Panc1 (cell line): ENCODE measurements around the gene RRAS2.

Experiments used
- POLR2AphosphoS5 ChIP-seq: IDR thresholded peaks from 2 replicates; pipeline ENCODE4 v1.6.1; 2012; ENCODE audit warnings: mild to moderate bottlenecking, low read depth, low read length, moderate library complexity
- TF ChIP-seq, protein P1 (sequence below): fragments of 450-650 bp; IDR thresholded peaks from 2 replicates; pipeline ENCODE4 v1.5.1; 2017; ENCODE audit warnings: mild to moderate bottlenecking
- TF ChIP-seq, protein P2 (sequence below), 2 experiments: IDR thresholded peaks; 2 replicates each; pipeline ENCODE4 v1.6.1; 2011 to 2012; ENCODE audit warnings: low read depth in 2 of 2, control low read depth in 1 of 2, low read length in 1 of 2, mild to moderate bottlenecking in 1 of 2, moderate library complexity in 1 of 2; ENCODE audit not compliant: insufficient read depth in 1 of 2

DNA sequence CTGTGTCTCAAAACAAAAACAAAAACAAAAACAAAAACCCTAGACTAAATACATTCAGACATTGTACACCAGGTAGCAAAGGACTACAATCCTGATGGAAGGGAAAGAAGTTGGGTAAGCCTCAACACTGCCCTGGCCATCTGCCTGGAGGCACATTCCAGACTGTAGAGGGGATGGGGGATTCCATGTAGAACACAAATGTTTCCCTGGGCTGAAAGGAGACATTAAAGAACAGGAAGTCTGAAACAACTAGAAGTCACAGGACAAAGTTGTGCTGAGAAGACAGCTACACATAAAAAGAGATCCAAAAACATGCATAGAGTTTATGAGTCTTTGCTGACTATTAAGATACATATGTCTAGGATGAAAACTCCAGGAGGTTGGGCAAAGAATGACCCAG is 83.9 kb downstream of the RRAS2 start:
- TF ChIP-seq, protein P1, sequence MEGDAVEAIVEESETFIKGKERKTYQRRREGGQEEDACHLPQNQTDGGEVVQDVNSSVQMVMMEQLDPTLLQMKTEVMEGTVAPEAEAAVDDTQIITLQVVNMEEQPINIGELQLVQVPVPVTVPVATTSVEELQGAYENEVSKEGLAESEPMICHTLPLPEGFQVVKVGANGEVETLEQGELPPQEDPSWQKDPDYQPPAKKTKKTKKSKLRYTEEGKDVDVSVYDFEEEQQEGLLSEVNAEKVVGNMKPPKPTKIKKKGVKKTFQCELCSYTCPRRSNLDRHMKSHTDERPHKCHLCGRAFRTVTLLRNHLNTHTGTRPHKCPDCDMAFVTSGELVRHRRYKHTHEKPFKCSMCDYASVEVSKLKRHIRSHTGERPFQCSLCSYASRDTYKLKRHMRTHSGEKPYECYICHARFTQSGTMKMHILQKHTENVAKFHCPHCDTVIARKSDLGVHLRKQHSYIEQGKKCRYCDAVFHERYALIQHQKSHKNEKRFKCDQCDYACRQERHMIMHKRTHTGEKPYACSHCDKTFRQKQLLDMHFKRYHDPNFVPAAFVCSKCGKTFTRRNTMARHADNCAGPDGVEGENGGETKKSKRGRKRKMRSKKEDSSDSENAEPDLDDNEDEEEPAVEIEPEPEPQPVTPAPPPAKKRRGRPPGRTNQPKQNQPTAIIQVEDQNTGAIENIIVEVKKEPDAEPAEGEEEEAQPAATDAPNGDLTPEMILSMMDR: no peak
- TF ChIP-seq POLR2AphosphoS5: no peak
- TF ChIP-seq, protein P2, sequence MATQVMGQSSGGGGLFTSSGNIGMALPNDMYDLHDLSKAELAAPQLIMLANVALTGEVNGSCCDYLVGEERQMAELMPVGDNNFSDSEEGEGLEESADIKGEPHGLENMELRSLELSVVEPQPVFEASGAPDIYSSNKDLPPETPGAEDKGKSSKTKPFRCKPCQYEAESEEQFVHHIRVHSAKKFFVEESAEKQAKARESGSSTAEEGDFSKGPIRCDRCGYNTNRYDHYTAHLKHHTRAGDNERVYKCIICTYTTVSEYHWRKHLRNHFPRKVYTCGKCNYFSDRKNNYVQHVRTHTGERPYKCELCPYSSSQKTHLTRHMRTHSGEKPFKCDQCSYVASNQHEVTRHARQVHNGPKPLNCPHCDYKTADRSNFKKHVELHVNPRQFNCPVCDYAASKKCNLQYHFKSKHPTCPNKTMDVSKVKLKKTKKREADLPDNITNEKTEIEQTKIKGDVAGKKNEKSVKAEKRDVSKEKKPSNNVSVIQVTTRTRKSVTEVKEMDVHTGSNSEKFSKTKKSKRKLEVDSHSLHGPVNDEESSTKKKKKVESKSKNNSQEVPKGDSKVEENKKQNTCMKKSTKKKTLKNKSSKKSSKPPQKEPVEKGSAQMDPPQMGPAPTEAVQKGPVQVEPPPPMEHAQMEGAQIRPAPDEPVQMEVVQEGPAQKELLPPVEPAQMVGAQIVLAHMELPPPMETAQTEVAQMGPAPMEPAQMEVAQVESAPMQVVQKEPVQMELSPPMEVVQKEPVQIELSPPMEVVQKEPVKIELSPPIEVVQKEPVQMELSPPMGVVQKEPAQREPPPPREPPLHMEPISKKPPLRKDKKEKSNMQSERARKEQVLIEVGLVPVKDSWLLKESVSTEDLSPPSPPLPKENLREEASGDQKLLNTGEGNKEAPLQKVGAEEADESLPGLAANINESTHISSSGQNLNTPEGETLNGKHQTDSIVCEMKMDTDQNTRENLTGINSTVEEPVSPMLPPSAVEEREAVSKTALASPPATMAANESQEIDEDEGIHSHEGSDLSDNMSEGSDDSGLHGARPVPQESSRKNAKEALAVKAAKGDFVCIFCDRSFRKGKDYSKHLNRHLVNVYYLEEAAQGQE (IDR thresholded peaks at IDR 0.05; ENCODE audit: insufficient read depth in 1 of 2, low read depth in 2 of 2, low read length in 1 of 2): no peak
